SK-N-MC (cell line): Measurements from ENCODE around the gene BCCIP.

Experiments used
- EZH2 ChIP-seq: fragments of 200-600 bp; sonication (generic); IDR thresholded peaks from one replicate; pipeline ENCODE4 v1.6.1; 2017; ENCODE audit warnings: antibody characterized with exemption
- FOXP2 ChIP-seq: optimal IDR thresholded peaks from 2 replicates; pipeline ENCODE3; 2011; ENCODE audit warnings: mild to moderate bottlenecking, moderate library complexity; ENCODE audit not compliant: insufficient read depth; ENCODE audit errors: extremely low read length, control extremely low read depth
- POLR2AphosphoS5 ChIP-seq: IDR thresholded peaks from 2 replicates; pipeline ENCODE4 v1.6.1; 2012; ENCODE audit warnings: mild to moderate bottlenecking, low read depth, low read length, borderline replicate concordance

GRCh38 chr10:125857185-125857760 lies 33.9 kb downstream of the BCCIP start:
- TF ChIP-seq EZH2 (no peak), POLR2AphosphoS5 (no peak), FOXP2 (no peak)
